Endodermal cell (in vitro differentiated cells): ENCODE data around the gene SREBF2. TPM values are rescaled to one million over a fixed set of nuclear protein-coding genes. Genes with fewer than 3 reads are reported as not detected.

Experiments
- DNase-seq: peaks from one replicate; pipeline ENCODE4 v3.0.0-alpha.2; 2017
- H3K27ac ChIP-seq: 2 replicates; pipeline ENCODE4 v1.5.1; 2013; ENCODE audit warnings: mild to moderate bottlenecking, low read depth, low read length, moderate library complexity
- H3K27me3 ChIP-seq: 2 replicates; pipeline ENCODE4 v1.6.1; 2013; ENCODE audit warnings: mild to moderate bottlenecking, low read length, moderate library complexity; ENCODE audit not compliant: insufficient read depth, control insufficient read depth, poor library complexity, severe bottlenecking
- H3K36me3 ChIP-seq: 2 replicates; pipeline ENCODE4 v1.7.0; 2013; ENCODE audit warnings: mild to moderate bottlenecking, low read length, moderate library complexity; ENCODE audit not compliant: control insufficient read depth, insufficient read depth
- H3K4me1 ChIP-seq: one replicate; pipeline ENCODE4 v1.7.0; 2013; ENCODE audit warnings: low read length; ENCODE audit not compliant: control insufficient read depth, insufficient read depth
- H3K4me3 ChIP-seq: 2 replicates; pipeline ENCODE4 v1.5.1; 2013; ENCODE audit warnings: mild to moderate bottlenecking, low read length, moderate library complexity
- H3K9ac ChIP-seq: 2 replicates; pipeline ENCODE4 v1.6.1; 2013; ENCODE audit warnings: mild to moderate bottlenecking, low read length, moderate library complexity; ENCODE audit not compliant: poor library complexity, severe bottlenecking; ENCODE audit errors: extremely low read depth
- H3K9me3 ChIP-seq: 2 replicates; pipeline ENCODE4 v1.6.1; 2013; ENCODE audit warnings: mild to moderate bottlenecking, low read length, moderate library complexity; ENCODE audit not compliant: control insufficient read depth
- H3K27ac Mint-ChIP-seq: 2 replicates; pipeline ENCODE4 v1.8.0; 2020; ENCODE audit warnings: mixed read lengths
- H3K27me3 Mint-ChIP-seq: 2 replicates; pipeline ENCODE4 v1.8.0; 2021; ENCODE audit warnings: mild to moderate bottlenecking, mixed read lengths; ENCODE audit not compliant: insufficient read depth
- H3K36me3 Mint-ChIP-seq: 2 replicates; pipeline ENCODE4 v1.8.0; 2020; ENCODE audit warnings: low read depth, mixed read lengths
- H3K4me1 Mint-ChIP-seq: 2 replicates; pipeline ENCODE4 v1.8.0; 2020; ENCODE audit warnings: mixed read lengths
- H3K4me3 Mint-ChIP-seq: 2 replicates; pipeline ENCODE4 v1.8.0; 2020; ENCODE audit warnings: mild to moderate bottlenecking, moderate library complexity, mixed read lengths
- H3K9me3 Mint-ChIP-seq: 2 replicates; pipeline ENCODE4 v1.8.0; 2020; ENCODE audit warnings: mild to moderate bottlenecking, mixed read lengths
- CTCF ChIP-seq: fragments of 200-600 bp; sonication (generic); conservative IDR thresholded peaks from 2 replicates; pipeline ENCODE4 v1.5.0; 2021; ENCODE audit warnings: antibody characterized with exemption, mild to moderate bottlenecking
- WGBS, 2 experiments: methylation state at CpG; one replicate each; pipeline versions ENCODE4 v1.1.5 to v1.1.7; 2013; ENCODE audit warnings: missing lambda C conversion rate in 2 of 2, mixed read lengths in 1 of 2; ENCODE audit not compliant: insufficient coverage in 1 of 2, insufficient read length in 1 of 2; 5-methylcytosine and 5-hydroxymethylcytosine counted together
- total RNA-seq, 2 donors: library from RNA; stranded (reverse); fragmentation: NEBNext Ultra II Directional in 1 of 2; extraction: Animal tissue kit (Norgen Biotek cat#: 25700) in 1 of 2; gene quantifications; 2 replicates in 1 of 2; 3 replicates in 1 of 2; pipeline ENCODE4 v1.2.1, GENCODE V29; 2021

The SREBF2 gene
- total RNA-seq, 2 donors from 2014 or later = 125 to 135 TPM

DNA sequence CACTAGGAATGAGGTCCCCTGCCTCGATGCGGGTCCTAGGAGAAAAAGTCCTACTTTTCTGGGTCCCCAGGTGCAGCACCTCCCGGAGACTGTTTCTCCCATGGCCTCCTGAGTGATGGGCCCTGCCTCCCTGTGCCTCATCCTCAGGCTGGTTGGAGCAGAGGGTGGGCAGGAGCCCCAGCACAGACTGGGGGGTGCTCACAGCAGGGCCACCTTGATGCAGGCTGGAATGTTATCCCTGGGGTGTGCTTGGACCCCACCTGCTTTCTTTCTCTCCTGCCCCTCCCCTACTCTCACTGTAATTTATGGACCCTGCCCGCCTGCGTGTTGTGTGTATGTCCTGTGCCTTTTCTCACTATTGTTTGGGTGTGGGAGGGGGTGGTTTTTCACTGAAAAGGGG lies 73.9 kb downstream of the SREBF2 start:
- Mint-ChIP-seq H3K27me3 (peaks cover 29% of the 10 kb centered on the region), H3K27ac (no peak overlapping the region), H3K4me3 (no peak overlapping the region), H3K9me3 (no peaks in the 10 kb centered on the region), H3K4me1 (peaks cover 4% of the 10 kb centered on the region), H3K36me3 (peaks cover 19% of the 10 kb centered on the region)
- H3K27ac ChIP-seq = no peak overlapping the region
- no peak overlapping the region for H3K9ac ChIP-seq
- peaks cover 35% of the 10 kb centered on the region for H3K27me3 ChIP-seq
- peaks cover 23% of the 10 kb centered on the region for H3K36me3 ChIP-seq
- H3K9me3 ChIP-seq = no peaks in the 10 kb centered on the region
- TF ChIP-seq CTCF = no peak
- peak; percentile 41 for DNase-seq
- peaks cover 5% of the 10 kb centered on the region for H3K4me1 ChIP-seq
- 91 to 100% methylated on average over 3 to 5 of the region's 5 CpGs for WGBS, 2 experiments
- no peak overlapping the region for H3K4me3 ChIP-seq

- no peak overlapping the region for H3K9ac ChIP-seq
- H3K27me3 ChIP-seq = peaks cover 44% of the 10 kb centered on the region
- peak; percentile 40 for DNase-seq
- Mint-ChIP-seq H3K27ac (no peak overlapping the region), H3K27me3 (peaks cover 38% of the 10 kb centered on the region), H3K4me1 (peaks cover 4% of the 10 kb centered on the region), H3K36me3 (peaks cover 18% of the 10 kb centered on the region), H3K9me3 (no peaks in the 10 kb centered on the region), H3K4me3 (no peak overlapping the region)
- no peak overlapping the region for H3K27ac ChIP-seq
- no peak overlapping the region for H3K4me3 ChIP-seq
- no peaks in the 10 kb centered on the region for H3K9me3 ChIP-seq
- H3K4me1 ChIP-seq = peaks cover 5% of the 10 kb centered on the region
- no peak for TF ChIP-seq CTCF
- peaks cover 18% of the 10 kb centered on the region for H3K36me3 ChIP-seq
- 94 to 98% methylated on average over 6 to 10 of the region's 10 CpGs for WGBS, 2 experiments
These were observed 74.8 kb downstream of the SREBF2 start for GRCh38 chr22:41907436-41908401.

DNA sequence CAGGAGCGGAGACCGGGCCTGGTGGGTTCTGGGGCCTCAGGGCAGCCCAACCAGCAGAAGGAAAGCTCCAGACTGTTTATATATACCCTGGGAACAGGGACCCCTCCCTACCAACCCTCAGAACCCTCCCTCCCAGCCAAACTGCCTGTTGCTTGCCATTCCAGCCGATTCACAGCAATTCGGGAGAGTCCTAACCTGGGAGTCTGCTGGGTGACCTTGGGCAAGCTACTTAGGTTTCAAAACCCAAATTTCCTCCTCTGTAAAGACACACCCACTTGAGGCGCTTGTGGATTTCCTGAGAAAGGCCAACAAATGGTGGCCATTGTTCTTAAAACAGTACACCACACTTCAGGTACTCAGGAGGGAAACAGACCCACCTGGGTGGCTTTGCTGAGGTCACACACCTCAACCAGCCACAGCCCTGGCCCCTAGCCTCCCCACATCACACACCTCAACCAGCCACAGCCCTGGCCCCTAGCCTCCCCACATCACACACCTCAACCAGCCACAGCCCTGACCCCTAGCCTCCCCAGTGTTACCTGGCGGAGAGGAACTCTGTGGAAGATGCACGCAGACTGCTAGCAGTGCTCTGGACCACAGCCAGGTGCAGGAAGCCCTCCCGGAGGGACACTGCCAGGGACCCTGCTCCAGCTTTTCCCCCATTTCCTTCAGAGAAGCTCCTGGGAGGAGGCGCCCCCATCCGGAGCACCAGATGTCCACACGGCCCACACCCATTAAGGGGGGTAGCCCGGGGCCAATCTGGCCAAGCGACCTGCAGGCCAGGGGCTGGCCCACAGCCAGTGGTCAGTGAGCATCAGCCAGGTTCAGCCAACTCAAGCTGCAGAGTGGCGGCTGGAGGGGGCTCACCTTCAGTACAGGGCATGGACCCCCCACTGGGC lies 75.8 kb downstream of the SREBF2 start:
- H3K27ac Mint-ChIP-seq = no peak overlapping the region
- Histone ChIP-seq H3K27ac (no peak overlapping the region), H3K9me3 (no peaks in the 10 kb centered on the region), H3K27me3 (peaks cover 54% of the 10 kb centered on the region), H3K9ac (no peak overlapping the region), H3K4me3 (no peak overlapping the region), H3K36me3 (peaks cover 12% of the 10 kb centered on the region), H3K4me1 (peaks cover 5% of the 10 kb centered on the region)
- no peak overlapping the region for H3K4me3 Mint-ChIP-seq
- 89 to 91% methylated on average over 5 to 14 of the region's 14 CpGs for WGBS, 2 experiments
- H3K9me3 Mint-ChIP-seq = no peaks in the 10 kb centered on the region
- TF ChIP-seq CTCF = peak; percentile 39
- peaks cover 17% of the 10 kb centered on the region for H3K36me3 Mint-ChIP-seq
- DNase-seq = peak; percentile 77
- H3K4me1 Mint-ChIP-seq = peaks cover 4% of the 10 kb centered on the region
- peaks cover 48% of the 10 kb centered on the region for H3K27me3 Mint-ChIP-seq
